NOMO-1 (cell line): Measurements from ENCODE around the gene MICAL2.

ENCODE experiments used
- DNase-seq, 2 experiments: peaks; one replicate each; lab custom pipeline; 2025; ENCODE audit not compliant: unreplicated experiment in 2 of 2; lab: John Stamatoyannopoulos, UW

The MICAL2 gene

GRCh38 chr11:12278766-12279671, 168.6 kb downstream of the MICAL2 start:
- DNase-seq = no peak

- no peak for DNase-seq
Observed at GRCh38 chr11:12279672-12280108, 169.3 kb downstream of the MICAL2 start.

GRCh38 chr11:12280199-12280837, 169.9 kb downstream of the MICAL2 start:
- no peak for DNase-seq

- DNase-seq = no peak
Observed at GRCh38 chr11:12280838-12281565, 170.6 kb downstream of the MICAL2 start.

- peak; percentile 20 to 52 for DNase-seq
Observed at GRCh38 chr11:12281571-12282478, 171.4 kb downstream of the MICAL2 start.

- no peak for DNase-seq
Observed at GRCh38 chr11:12282676-12283075, 172.3 kb downstream of the MICAL2 start.

GRCh38 chr11:12284316-12285050, 174.1 kb downstream of the MICAL2 start:
- no peak for DNase-seq

- peak; percentile 1 for DNase-seq
Observed at GRCh38 chr11:12285106-12285505, 174.7 kb downstream of the MICAL2 start.

- DNase-seq = no peak
Observed at GRCh38 chr11:12285811-12286222, 175.4 kb downstream of the MICAL2 start.

GRCh38 chr11:12286606-12287005, 176.2 kb downstream of the MICAL2 start:
- DNase-seq = no peak

GRCh38 chr11:12287009-12287373, 176.6 kb downstream of the MICAL2 start:
- no peak for DNase-seq

- DNase-seq = no peak
Observed at GRCh38 chr11:12287374-12288211, 177.2 kb downstream of the MICAL2 start.

- peak; percentile 32 to 36 for DNase-seq
Observed at GRCh38 chr11:12288212-12288930, 178.0 kb downstream of the MICAL2 start.

- DNase-seq = no peak
Observed at GRCh38 chr11:12288931-12289666, 178.7 kb downstream of the MICAL2 start.

- DNase-seq = no peak
Observed at GRCh38 chr11:12289667-12290476, 179.5 kb downstream of the MICAL2 start.

- DNase-seq = no peak
Observed at GRCh38 chr11:12290477-12290922, 180.1 kb downstream of the MICAL2 start.

GRCh38 chr11:12291313-12291712, 180.9 kb downstream of the MICAL2 start:
- no peak for DNase-seq
